Kidney (tissue), 14 donors: ENCODE data around the gene HNRNPM. TPM values are rescaled to one million over a fixed set of nuclear protein-coding genes. Genes with fewer than 3 reads are reported as not detected.

Experiments
- DNase-seq, 5 donors: peaks; one replicate each; pipeline ENCODE4 v3.0.0-alpha.2; 2013 to 2020
- FAIRE-seq: peaks from 2 replicates; lab custom pipeline; 2012; peaks lifted over from hg19 to GRCh38; lab: Jason Lieb, UNC
- H3K27ac ChIP-seq, 2 donors: one replicate each; pipeline ENCODE4 v1.7.0; 2013; ENCODE audit warnings: low read depth in 2 of 2, low read length in 2 of 2, inconsistent platforms in 1 of 2
- H3K27me3 ChIP-seq: one replicate; pipeline ENCODE4 v1.7.1; 2013; ENCODE audit warnings: low read length, inconsistent platforms; ENCODE audit not compliant: control insufficient read depth, insufficient read depth
- H3K36me3 ChIP-seq, 3 donors: one replicate each; pipeline versions ENCODE4 v1.7.0 to v1.7.1; 2013; ENCODE audit warnings: low read length in 3 of 3, control low read depth in 1 of 3, inconsistent platforms in 1 of 3; ENCODE audit not compliant: insufficient read depth in 3 of 3, control insufficient read depth in 2 of 3
- H3K4me1 ChIP-seq, 3 donors: one replicate each; pipeline versions ENCODE4 v1.7.0 to v1.7.1; 2013; ENCODE audit warnings: low read length in 3 of 3, inconsistent platforms in 1 of 3, low read depth in 1 of 3; ENCODE audit not compliant: control insufficient read depth in 2 of 3, insufficient read depth in 2 of 3
- H3K4me3 ChIP-seq, 3 donors: one replicate each; pipeline versions ENCODE4 v1.7.0 to v1.8.1; 2013; ENCODE audit warnings: low read length in 3 of 3, control low read depth in 1 of 3, inconsistent platforms in 1 of 3
- H3K9ac ChIP-seq, 3 donors: one replicate each; pipeline versions ENCODE4 v1.7.0 to v1.7.1; 2013; ENCODE audit warnings: low read length in 3 of 3, control low read depth in 1 of 3, inconsistent platforms in 1 of 3
- H3K9me3 ChIP-seq, 3 donors: one replicate each; pipeline versions ENCODE4 v1.7.0 to v1.7.1; 2013; ENCODE audit warnings: low read length in 3 of 3, control low read depth in 1 of 3, inconsistent platforms in 1 of 3; ENCODE audit not compliant: control insufficient read depth in 2 of 3, insufficient read depth in 1 of 3
- intact Hi-C: fragments of 100-400 bp; cut with DNase I; formaldehyde crosslinking; loops from one replicate; pipeline ENCODE4 v1.11.1; 2022
- polyA plus RNA-seq: library from polyadenylated mRNA; stranded (reverse); fragments of 350-450 nt; fragmentation: Illumina TruSeq; extraction: RNeasy Lipid Tissue Mini Kit (QIAGEN cat#74804); gene quantifications from one replicate; pipeline ENCODE4 v1.2.3, GENCODE V29; 2014; ENCODE audit warnings: low read depth, low replicate concordance; ENCODE audit not compliant: insufficient read depth
- total RNA-seq: library from RNA; stranded (reverse); fragmentation: NEBNext Ultra II Directional; extraction: Animal tissue kit (Norgen Biotek cat#: 25700); gene quantifications from one replicate; pipeline ENCODE4 v1.2.1, GENCODE V29; 2021
- TF ChIP-seq, protein P1 (sequence below): IDR thresholded peaks from 3 replicates; pipeline ENCODE4 v1.5.1; 2012; ENCODE audit warnings: mild to moderate bottlenecking, moderate library complexity, borderline replicate concordance; ENCODE audit not compliant: insufficient read depth; ENCODE audit errors: extremely low read depth
- donor health status: control.
- donor health status: control.
- donor health status: control.
- donor health status: control.
- donor health status: control.
- donor health status: DM: yes; HTN: yes; CAD: no.
- donor health status: Normal renal cell carcinoma (clear cell type).

HNRNPM gene
- total and polyA plus RNA-seq, 2 donors from 2014 or later, result 103 to 164 TPM

DNA sequence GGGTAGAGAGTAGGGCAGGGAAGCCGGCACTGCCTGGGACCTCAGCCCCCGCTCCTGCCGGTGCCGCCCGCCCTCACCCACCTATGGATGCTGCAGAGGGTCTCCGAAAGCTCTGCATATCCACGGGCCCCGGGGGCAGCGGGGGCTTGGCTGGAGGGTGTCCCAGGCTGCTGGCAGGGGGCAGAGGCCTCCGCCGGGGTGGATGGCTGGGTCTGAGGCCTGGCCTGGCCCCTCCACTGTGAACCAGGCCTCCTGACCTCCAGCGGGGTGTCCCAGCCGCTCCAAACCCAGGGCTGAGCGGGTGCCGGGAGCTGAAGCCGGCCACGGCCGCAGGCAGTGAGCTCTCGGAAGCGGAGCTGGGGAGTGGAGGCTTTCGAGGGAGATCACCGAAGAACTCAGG is 53.5 kb downstream of the HNRNPM start:
- no peak overlapping the region for H3K27ac ChIP-seq
- DNase-seq (no peak), FAIRE-seq (no peak)
- no peaks in the 10 kb centered on the region for H3K9me3 ChIP-seq
- no peaks in the 10 kb centered on the region for H3K27me3 ChIP-seq
- H3K4me3 ChIP-seq, result no peak overlapping the region
- TF ChIP-seq, protein P1, sequence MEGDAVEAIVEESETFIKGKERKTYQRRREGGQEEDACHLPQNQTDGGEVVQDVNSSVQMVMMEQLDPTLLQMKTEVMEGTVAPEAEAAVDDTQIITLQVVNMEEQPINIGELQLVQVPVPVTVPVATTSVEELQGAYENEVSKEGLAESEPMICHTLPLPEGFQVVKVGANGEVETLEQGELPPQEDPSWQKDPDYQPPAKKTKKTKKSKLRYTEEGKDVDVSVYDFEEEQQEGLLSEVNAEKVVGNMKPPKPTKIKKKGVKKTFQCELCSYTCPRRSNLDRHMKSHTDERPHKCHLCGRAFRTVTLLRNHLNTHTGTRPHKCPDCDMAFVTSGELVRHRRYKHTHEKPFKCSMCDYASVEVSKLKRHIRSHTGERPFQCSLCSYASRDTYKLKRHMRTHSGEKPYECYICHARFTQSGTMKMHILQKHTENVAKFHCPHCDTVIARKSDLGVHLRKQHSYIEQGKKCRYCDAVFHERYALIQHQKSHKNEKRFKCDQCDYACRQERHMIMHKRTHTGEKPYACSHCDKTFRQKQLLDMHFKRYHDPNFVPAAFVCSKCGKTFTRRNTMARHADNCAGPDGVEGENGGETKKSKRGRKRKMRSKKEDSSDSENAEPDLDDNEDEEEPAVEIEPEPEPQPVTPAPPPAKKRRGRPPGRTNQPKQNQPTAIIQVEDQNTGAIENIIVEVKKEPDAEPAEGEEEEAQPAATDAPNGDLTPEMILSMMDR, result no peak
- no peaks in the 10 kb centered on the region for H3K4me1 ChIP-seq
- H3K9ac ChIP-seq, result no peak overlapping the region
- intact Hi-C loops, result no loop called here
- H3K36me3 ChIP-seq, result no peaks in the 10 kb centered on the region

DNA sequence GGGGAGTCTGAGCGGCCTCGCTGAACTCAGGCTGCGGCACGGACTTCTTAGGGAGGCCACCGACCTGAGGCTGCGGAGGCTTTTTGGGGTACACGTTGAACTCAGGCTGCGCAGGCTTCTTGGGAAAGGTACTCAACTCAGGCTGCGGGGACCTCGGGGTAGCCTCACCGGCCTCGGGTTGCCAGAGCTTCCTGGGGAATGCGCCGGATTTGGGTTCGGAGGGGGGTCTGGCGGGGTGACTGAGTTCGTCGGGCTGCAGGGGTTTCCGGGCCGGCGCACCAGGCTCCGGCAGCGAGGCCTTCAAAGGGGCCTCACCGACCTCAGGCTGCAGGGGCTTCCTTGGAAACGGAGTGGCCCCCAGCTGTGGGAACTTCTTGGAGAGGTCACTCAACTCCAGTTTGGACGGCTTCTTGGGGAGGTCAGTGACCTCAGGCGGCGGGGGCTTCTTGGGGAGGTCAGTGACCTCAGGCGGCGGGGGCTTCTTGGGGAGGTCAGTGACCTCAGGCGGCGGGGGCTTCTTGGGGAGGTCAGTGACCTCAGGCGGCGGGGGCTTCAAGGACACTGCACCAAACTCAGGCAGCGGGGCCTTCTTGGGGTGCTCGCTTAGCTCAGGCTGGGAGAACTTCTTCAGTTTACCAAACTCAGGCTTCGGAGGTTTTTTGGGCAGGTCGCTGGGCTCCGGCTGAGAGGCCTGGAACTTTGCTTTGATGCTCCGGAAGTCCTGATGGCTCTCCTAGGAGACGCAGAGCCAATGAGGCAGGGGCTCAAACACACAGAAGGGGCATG is 54.5 kb downstream of the HNRNPM start:
- DNase-seq (no peak), FAIRE-seq (no peak)
- TF ChIP-seq, protein P1, result no peak
- Histone ChIP-seq H3K36me3 (no peaks in the 10 kb centered on the region), H3K4me3 (no peak overlapping the region), H3K27me3 (no peaks in the 10 kb centered on the region), H3K9me3 (no peaks in the 10 kb centered on the region), H3K4me1 (no peaks in the 10 kb centered on the region), H3K27ac (no peak overlapping the region), H3K9ac (no peak overlapping the region)
- intact Hi-C loops, result no loop called here

DNA sequence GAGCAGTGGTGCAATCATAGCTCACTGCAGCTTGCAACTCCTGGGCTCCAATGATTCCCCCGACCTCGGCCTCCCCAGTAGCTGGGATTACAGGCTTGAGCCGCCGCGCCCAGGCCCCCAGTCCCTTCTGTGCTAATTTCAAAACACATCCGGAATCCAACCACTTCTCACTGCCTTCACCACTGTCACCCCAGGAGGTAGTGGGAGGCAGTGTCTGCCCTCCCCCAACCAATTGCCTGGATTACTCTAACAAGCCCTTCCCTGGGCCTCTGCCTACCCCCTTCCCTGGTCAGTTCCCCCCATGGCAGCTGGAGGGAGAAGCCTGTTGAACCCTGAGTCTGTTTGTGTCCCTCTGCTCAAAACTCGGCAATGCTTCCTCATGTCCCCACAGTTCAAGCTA is 55.4 kb downstream of the HNRNPM start:
- intact Hi-C loops, result loop anchor here (10.0 kb wide), 1 partner anchor 85 kb away; the partner anchor contains the start of gene MARCHF2
- H3K9ac ChIP-seq, result no peak overlapping the region
- no peak for FAIRE-seq
- no peaks in the 10 kb centered on the region for H3K36me3 ChIP-seq
- no peak overlapping the region for H3K4me3 ChIP-seq
- DNase-seq, result no peak
- no peaks in the 10 kb centered on the region for H3K4me1 ChIP-seq
- TF ChIP-seq, protein P1, result no peak
- no peak overlapping the region for H3K27ac ChIP-seq
- no peaks in the 10 kb centered on the region for H3K27me3 ChIP-seq
- H3K9me3 ChIP-seq, result no peaks in the 10 kb centered on the region

DNA sequence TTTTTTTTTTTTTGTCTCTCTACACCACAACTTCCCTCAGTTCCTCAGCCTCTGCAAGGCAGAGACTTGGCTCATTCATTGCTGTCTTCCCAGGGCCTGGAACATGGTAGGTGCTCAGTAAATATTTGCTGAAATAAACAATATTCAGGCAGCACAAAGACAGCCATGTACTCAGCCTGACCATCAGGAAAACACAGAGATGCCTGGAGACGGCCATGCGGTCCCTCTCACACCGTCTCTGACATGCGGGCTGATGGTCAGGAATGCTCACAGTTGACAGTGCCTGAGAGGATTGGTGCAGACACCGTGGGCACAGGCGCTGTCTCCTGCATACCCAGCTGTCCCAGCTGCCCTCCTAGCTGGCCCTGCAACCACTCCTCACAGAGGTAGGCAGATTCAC is 56.7 kb downstream of the HNRNPM start:
- H3K4me3 ChIP-seq, result no peak overlapping the region
- no peak overlapping the region for H3K27ac ChIP-seq
- intact Hi-C loops, result loop anchor here (10.0 kb wide), 1 partner anchor 87 kb away; the partner anchor contains the start of gene MARCHF2
- peaks cover 0 to 3% (median 3%) of the 10 kb centered on the region in 3 donors for H3K4me1 ChIP-seq
- DNase-seq (no peak), FAIRE-seq (no peak)
- no peaks in the 10 kb centered on the region for H3K36me3 ChIP-seq
- no peak overlapping the region for H3K9ac ChIP-seq
- no peaks in the 10 kb centered on the region for H3K9me3 ChIP-seq
- TF ChIP-seq, protein P1, result no peak
- H3K27me3 ChIP-seq, result no peaks in the 10 kb centered on the region
